ENCODE results near the gene KLK7.
"Not testable (repeated sequence)": the region's sequence is repeated elsewhere in the genome, so short reads cannot be mapped to it uniquely, and the experiment has no call there.

KLK7 gene

DNA sequence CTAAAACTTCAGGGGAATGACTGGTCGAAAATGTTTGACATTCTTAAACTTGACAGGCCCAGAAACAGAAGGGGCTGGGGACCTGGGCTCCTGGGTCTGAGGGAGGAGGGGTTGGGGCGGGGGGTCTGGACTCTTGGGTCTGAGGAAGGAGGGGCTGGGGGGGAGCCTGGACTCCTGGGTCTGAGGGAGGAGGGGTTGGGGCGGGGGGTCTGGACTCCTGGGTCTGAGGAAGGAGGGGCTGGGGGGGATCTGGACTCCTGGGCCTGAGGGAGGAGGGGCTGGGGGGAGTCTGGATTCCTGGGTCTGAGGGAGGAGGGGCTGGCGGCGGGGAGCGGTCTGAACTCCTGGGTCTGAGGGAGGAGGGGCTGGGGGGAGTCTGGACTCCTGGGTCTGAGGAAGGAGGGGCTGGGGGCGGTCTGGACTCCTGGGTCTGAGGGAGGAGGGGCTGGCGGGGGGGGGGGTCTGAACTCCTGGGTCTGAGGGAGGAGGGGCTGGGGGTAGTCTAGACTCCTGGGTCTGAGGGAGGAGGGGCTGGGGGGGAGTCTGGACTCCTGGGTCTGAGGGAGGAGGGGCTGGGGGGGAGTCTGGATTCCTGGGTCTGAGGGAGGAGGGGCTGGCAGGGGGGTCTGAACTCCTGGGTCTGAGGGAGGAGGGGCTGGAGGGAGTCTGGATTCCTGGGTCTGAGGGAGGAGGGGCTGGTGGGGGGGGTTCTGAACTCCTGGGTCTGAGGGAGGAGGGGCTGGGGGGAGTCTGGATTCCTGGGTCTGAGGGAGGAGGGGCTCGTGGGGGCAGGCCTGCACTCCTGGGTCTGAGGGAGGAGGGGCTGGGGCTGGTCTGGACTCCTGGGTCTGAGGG lies 8.8 kb downstream of the KLK7 start:
- TF ChIP-seq, protein P1, sequence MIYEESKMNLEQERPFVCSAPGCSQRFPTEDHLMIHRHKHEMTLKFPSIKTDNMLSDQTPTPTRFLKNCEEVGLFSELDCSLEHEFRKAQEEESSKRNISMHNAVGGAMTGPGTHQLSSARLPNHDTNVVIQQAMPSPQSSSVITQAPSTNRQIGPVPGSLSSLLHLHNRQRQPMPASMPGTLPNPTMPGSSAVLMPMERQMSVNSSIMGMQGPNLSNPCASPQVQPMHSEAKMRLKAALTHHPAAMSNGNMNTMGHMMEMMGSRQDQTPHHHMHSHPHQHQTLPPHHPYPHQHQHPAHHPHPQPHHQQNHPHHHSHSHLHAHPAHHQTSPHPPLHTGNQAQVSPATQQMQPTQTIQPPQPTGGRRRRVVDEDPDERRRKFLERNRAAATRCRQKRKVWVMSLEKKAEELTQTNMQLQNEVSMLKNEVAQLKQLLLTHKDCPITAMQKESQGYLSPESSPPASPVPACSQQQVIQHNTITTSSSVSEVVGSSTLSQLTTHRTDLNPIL (CRISPR knock-in tag; IDR thresholded peaks at IDR 0.05; ENCODE audit: low read depth): no peak
- TF ChIP-seq GLIS3 (CRISPR knock-in tag; IDR thresholded peaks at IDR 0.05) (no peak), PPARA (CRISPR knock-in tag; IDR thresholded peaks at IDR 0.05; ENCODE audit: borderline replicate concordance) (no peak), SNAI2 (CRISPR knock-in tag; IDR thresholded peaks at IDR 0.05) (no peak), CSDC2 (CRISPR knock-in tag; IDR thresholded peaks at IDR 0.05) (no peak), BACH2 (CRISPR knock-in tag; IDR thresholded peaks at IDR 0.05; ENCODE audit: borderline replicate concordance) (no peak), ZFP30 (CRISPR knock-in tag; IDR thresholded peaks at IDR 0.05) (no peak)
- no peak for ATAC-seq

DNA sequence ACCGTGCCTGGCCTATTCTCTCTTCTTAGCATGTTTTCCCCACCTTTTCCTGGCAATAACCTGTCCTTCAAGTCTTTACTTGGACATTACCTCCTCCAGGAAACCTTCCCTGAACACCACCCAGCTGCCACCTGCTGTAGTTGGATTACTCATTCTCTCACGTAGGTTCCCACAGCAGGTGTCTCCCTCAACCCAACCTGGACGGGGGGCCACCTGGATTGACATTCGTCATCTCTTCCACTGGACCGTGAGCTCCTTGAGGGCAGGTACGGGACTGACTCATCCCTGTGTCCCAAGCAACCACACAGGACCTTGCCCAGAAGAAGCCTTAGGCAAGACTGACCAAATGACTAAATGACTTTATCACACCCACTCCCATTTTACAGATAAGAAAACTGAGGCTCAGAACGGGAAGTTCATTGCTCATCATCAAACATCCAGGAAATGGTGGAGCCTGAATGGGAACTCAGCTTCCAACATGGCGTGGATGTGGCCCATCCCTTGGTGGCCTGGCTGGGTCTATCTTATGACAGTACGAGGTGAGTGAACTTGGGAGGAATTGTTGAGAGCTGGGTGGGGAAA lies 10.8 kb downstream of the KLK7 start:
- ATAC-seq: no peak
- TF ChIP-seq TOX (CRISPR knock-in tag; IDR thresholded peaks at IDR 0.05; ENCODE audit: borderline replicate concordance): no peak
- TF ChIP-seq ZNF8 (CRISPR knock-in tag; IDR thresholded peaks at IDR 0.05): no peak
- no peak for TF ChIP-seq ZNF70 (CRISPR knock-in tag; IDR thresholded peaks at IDR 0.05)
- no peak for TF ChIP-seq PPARA (CRISPR knock-in tag; IDR thresholded peaks at IDR 0.05; ENCODE audit: borderline replicate concordance)
- no peak for TF ChIP-seq ISL1 (CRISPR knock-in tag; IDR thresholded peaks at IDR 0.05)
- TF ChIP-seq CSDC2 (CRISPR knock-in tag; IDR thresholded peaks at IDR 0.05): no peak
- TF ChIP-seq SNAI2 (CRISPR knock-in tag; IDR thresholded peaks at IDR 0.05): no peak

DNA sequence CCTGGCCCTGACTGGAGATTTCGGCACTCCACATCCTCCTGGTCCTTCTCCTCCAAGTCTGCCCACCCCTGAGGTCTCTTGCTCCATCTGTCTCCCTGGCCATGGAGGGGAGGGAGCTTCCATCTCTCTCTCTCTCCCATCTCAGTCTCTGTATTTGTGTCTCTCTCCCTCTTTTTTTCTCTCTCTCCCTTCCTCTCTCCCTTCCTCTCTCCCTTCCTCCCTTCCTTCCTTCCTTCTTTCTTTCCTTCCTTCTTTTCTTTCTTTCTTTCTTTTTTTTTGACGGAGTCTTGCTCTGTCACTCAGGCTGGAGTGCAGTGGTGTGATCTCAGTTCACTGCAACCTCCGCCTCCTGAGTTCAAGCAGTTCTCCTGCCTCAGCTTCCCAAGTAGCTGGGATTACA lies 13.9 kb downstream of the KLK7 start:
- not testable (repeated sequence) for ATAC-seq

DNA sequence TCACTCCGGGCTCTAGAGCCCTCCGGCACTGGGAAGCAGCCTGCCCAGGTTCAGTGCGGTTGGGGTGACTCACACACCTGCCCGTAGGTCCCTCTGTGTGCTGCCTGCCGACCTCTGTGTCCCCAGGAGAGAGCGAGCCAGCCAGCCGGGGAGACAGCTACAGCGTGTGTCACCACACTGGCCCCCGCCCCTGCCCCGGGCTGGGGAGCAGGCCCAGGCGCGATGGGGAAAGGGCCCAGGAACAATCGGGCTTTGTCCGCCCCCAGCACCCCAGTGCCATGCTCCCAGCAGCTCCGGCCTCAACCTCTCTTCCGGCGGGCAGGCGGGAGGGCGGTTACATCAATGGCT lies 14.3 kb downstream of the KLK7 start, which contains the start of gene KLK6:
KLK6 (minus strand) TSS at position 179 of the 348 bp plus-strand sequence. CDS start 1,487 bp downstream, outside the sequence.
- ATAC-seq: no peak
- TF ChIP-seq, protein P2, sequence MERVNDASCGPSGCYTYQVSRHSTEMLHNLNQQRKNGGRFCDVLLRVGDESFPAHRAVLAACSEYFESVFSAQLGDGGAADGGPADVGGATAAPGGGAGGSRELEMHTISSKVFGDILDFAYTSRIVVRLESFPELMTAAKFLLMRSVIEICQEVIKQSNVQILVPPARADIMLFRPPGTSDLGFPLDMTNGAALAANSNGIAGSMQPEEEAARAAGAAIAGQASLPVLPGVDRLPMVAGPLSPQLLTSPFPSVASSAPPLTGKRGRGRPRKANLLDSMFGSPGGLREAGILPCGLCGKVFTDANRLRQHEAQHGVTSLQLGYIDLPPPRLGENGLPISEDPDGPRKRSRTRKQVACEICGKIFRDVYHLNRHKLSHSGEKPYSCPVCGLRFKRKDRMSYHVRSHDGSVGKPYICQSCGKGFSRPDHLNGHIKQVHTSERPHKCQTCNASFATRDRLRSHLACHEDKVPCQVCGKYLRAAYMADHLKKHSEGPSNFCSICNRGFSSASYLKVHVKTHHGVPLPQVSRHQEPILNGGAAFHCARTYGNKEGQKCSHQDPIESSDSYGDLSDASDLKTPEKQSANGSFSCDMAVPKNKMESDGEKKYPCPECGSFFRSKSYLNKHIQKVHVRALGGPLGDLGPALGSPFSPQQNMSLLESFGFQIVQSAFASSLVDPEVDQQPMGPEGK (CRISPR knock-in tag; IDR thresholded peaks at IDR 0.05; ENCODE audit: borderline replicate concordance): no peak
- TF ChIP-seq TCF4 (CRISPR knock-in tag; IDR thresholded peaks at IDR 0.05; ENCODE audit: borderline replicate concordance) (no peak), ESRRG (CRISPR knock-in tag; IDR thresholded peaks at IDR 0.05) (no peak), RARB (CRISPR knock-in tag; IDR thresholded peaks at IDR 0.05) (no peak), ZNF8 (CRISPR knock-in tag; IDR thresholded peaks at IDR 0.05) (no peak), CSDC2 (CRISPR knock-in tag; IDR thresholded peaks at IDR 0.05) (no peak), ZFP30 (CRISPR knock-in tag; IDR thresholded peaks at IDR 0.05) (no peak), ZNF565 (CRISPR knock-in tag; conservative IDR thresholded peaks at IDR 0.05; ENCODE audit: low read depth) (no peak), BACH2 (CRISPR knock-in tag; IDR thresholded peaks at IDR 0.05; ENCODE audit: borderline replicate concordance) (no peak), ZC3H10 (CRISPR knock-in tag; IDR thresholded peaks at IDR 0.05) (no peak), ARNTL (CRISPR knock-in tag; IDR thresholded peaks at IDR 0.05; ENCODE audit: borderline replicate concordance, low read depth) (no peak), ISL1 (CRISPR knock-in tag; IDR thresholded peaks at IDR 0.05) (no peak), OSR1 (CRISPR knock-in tag; IDR thresholded peaks at IDR 0.05) (no peak), SNAI2 (CRISPR knock-in tag; IDR thresholded peaks at IDR 0.05) (no peak), GLIS3 (CRISPR knock-in tag; IDR thresholded peaks at IDR 0.05) (no peak)
- TF ChIP-seq, protein P3, sequence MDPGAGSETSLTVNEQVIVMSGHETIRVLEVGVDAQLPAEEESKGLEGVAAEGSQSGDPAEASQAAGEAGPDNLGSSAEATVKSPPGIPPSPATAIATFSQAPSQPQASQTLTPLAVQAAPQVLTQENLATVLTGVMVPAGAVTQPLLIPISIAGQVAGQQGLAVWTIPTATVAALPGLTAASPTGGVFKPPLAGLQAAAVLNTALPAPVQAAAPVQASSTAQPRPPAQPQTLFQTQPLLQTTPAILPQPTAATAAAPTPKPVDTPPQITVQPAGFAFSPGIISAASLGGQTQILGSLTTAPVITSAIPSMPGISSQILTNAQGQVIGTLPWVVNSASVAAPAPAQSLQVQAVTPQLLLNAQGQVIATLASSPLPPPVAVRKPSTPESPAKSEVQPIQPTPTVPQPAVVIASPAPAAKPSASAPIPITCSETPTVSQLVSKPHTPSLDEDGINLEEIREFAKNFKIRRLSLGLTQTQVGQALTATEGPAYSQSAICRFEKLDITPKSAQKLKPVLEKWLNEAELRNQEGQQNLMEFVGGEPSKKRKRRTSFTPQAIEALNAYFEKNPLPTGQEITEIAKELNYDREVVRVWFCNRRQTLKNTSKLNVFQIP (CRISPR knock-in tag; IDR thresholded peaks at IDR 0.05; ENCODE audit: borderline replicate concordance, low read depth): no peak
- TF ChIP-seq, protein P1 (CRISPR knock-in tag; IDR thresholded peaks at IDR 0.05; ENCODE audit: low read depth): no peak
